ENCODE results near the gene WDR87.

- TF ChIP-seq, protein P1, sequence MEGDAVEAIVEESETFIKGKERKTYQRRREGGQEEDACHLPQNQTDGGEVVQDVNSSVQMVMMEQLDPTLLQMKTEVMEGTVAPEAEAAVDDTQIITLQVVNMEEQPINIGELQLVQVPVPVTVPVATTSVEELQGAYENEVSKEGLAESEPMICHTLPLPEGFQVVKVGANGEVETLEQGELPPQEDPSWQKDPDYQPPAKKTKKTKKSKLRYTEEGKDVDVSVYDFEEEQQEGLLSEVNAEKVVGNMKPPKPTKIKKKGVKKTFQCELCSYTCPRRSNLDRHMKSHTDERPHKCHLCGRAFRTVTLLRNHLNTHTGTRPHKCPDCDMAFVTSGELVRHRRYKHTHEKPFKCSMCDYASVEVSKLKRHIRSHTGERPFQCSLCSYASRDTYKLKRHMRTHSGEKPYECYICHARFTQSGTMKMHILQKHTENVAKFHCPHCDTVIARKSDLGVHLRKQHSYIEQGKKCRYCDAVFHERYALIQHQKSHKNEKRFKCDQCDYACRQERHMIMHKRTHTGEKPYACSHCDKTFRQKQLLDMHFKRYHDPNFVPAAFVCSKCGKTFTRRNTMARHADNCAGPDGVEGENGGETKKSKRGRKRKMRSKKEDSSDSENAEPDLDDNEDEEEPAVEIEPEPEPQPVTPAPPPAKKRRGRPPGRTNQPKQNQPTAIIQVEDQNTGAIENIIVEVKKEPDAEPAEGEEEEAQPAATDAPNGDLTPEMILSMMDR (IDR thresholded peaks at IDR 0.05) = no peak
- TF ChIP-seq CEBPB (IDR thresholded peaks at IDR 0.05) (no peak), KDM5A (IDR thresholded peaks at IDR 0.05) (no peak), CHD4 (IDR thresholded peaks at IDR 0.05; ENCODE audit: borderline replicate concordance) (no peak), RARB (CRISPR knock-in tag; IDR thresholded peaks at IDR 0.05) (no peak), POLR2AphosphoS2 (conservative IDR thresholded peaks at IDR 0.05; ENCODE audit: low read length) (no peak)
Measured at GRCh38 chr19:37920591-37921450, 14.4 kb upstream of the WDR87 start.
